Karpas-422 (cell line): ENCODE results near the gene TRIM71. TPM values are rescaled to one million over a fixed set of nuclear protein-coding genes. Genes with fewer than 3 reads are reported as not detected.

Experiments
- DNase-seq: peaks from one replicate; pipeline ENCODE4 v3.0.0-alpha.2; 2015
- H2AFZ ChIP-seq: fragments of 200-600 bp; sonication (generic); 2 replicates; pipeline ENCODE4 v1.6.1; 2014; ENCODE audit warnings: antibody characterized with exemption, low read length, mixed read lengths
- H3K27ac ChIP-seq: fragments of 200-600 bp; sonication (generic); 2 replicates; pipeline ENCODE4 v1.5.1; 2014; ENCODE audit warnings: mild to moderate bottlenecking, low read length, moderate library complexity
- H3K27me3 ChIP-seq: fragments of 200-600 bp; sonication (generic); 2 replicates; pipeline ENCODE4 v1.6.1; 2014; ENCODE audit warnings: low read length, mixed read lengths
- H3K36me3 ChIP-seq: fragments of 200-600 bp; sonication (generic); 2 replicates; pipeline ENCODE4 v1.6.1; 2014; ENCODE audit warnings: low read length, mixed read lengths; ENCODE audit not compliant: insufficient read depth
- H3K4me1 ChIP-seq: fragments of 200-600 bp; sonication (generic); 2 replicates; pipeline ENCODE4 v1.6.1; 2014; ENCODE audit warnings: mild to moderate bottlenecking, low read length, mixed read lengths
- H3K4me2 ChIP-seq: fragments of 200-600 bp; sonication (generic); 2 replicates; pipeline ENCODE4 v1.6.1; 2014; ENCODE audit warnings: low read length, low read depth, mild to moderate bottlenecking; ENCODE audit not compliant: poor library complexity, severe bottlenecking
- H3K4me3 ChIP-seq: fragments of 200-600 bp; sonication (generic); 2 replicates; pipeline ENCODE4 v1.5.1; 2014; ENCODE audit warnings: mild to moderate bottlenecking, antibody characterized with exemption, low read length, mixed read lengths
- H3K79me2 ChIP-seq: fragments of 200-600 bp; sonication (generic); 2 replicates; pipeline ENCODE4 v1.6.1; 2014; ENCODE audit warnings: mild to moderate bottlenecking, low read length, mixed read lengths
- H3K9ac ChIP-seq: fragments of 200-600 bp; sonication (generic); 2 replicates; pipeline ENCODE4 v1.6.0; 2014; ENCODE audit warnings: low read length
- H3K9me2 ChIP-seq: fragments of 200-600 bp; sonication (generic), shearing (Covaris generic); replicated peaks from 2 replicates; pipeline ENCODE4 v1.6.0; 2014; ENCODE audit warnings: mild to moderate bottlenecking, low read length, moderate library complexity; ENCODE audit not compliant: insufficient read depth
- H3K9me3 ChIP-seq: fragments of 300-700, 200-600 bp; sonication (generic); 2 replicates; pipeline ENCODE4 v1.6.1; 2014; ENCODE audit warnings: low read length, mixed read lengths
- H4K20me1 ChIP-seq: fragments of 200-600 bp; sonication (generic); 2 replicates; pipeline ENCODE4 v1.6.1; 2014; ENCODE audit warnings: mild to moderate bottlenecking, antibody characterized with exemption, low read length, low read depth; ENCODE audit not compliant: insufficient read depth
- total RNA-seq: library from RNA; depleted of rRNA; stranded (reverse); fragments of >200 nt; shearing (Covaris generic); gene quantifications from 2 replicates; pipeline ENCODE4 v1.2.3, GENCODE V29; 2014; ENCODE audit warnings: low replicate concordance

The TRIM71 gene
- total RNA-seq, 1 experiment from 2014 or later, result not detected

GRCh38 chr3:32877598-32877997 is 59.8 kb downstream of the TRIM71 start:
- H3K4me2 ChIP-seq, result no peak overlapping the region

GRCh38 chr3:32880225-32880624 is 62.4 kb downstream of the TRIM71 start:
- H3K36me3 ChIP-seq, result no peaks in the 10 kb centered on the region
- H3K4me2 ChIP-seq, result no peak overlapping the region
- no peaks in the 10 kb centered on the region for H3K9me2 ChIP-seq
- H3K4me3 ChIP-seq, result no peak overlapping the region
- no peak overlapping the region for H2AFZ ChIP-seq
- no peaks in the 10 kb centered on the region for H3K27me3 ChIP-seq
- no peak for DNase-seq
- H4K20me1 ChIP-seq, result no peaks in the 10 kb centered on the region
- no peak overlapping the region for H3K9ac ChIP-seq
- no peaks in the 10 kb centered on the region for H3K9me3 ChIP-seq
- H3K4me1 ChIP-seq, result no peaks in the 10 kb centered on the region
- H3K27ac ChIP-seq, result no peak overlapping the region
- no peaks in the 10 kb centered on the region for H3K79me2 ChIP-seq

More at GRCh38 chr3:32877598-32877997, 59.8 kb downstream of the TRIM71 start:
- no peaks in the 10 kb centered on the region for H3K4me1 ChIP-seq
- H3K9ac ChIP-seq, result no peak overlapping the region
- H3K36me3 ChIP-seq, result no peaks in the 10 kb centered on the region
- no peaks in the 10 kb centered on the region for H3K79me2 ChIP-seq
- no peak for DNase-seq
- no peak overlapping the region for H3K27ac ChIP-seq
- no peak overlapping the region for H2AFZ ChIP-seq
- no peak overlapping the region for H3K4me3 ChIP-seq
- no peaks in the 10 kb centered on the region for H4K20me1 ChIP-seq
- H3K9me3 ChIP-seq, result no peaks in the 10 kb centered on the region
- no peaks in the 10 kb centered on the region for H3K27me3 ChIP-seq
- H3K9me2 ChIP-seq, result no peaks in the 10 kb centered on the region

GRCh38 chr3:32881624-32882023 is 63.8 kb downstream of the TRIM71 start:
- H3K27ac ChIP-seq, result no peak overlapping the region
- H3K79me2 ChIP-seq, result no peaks in the 10 kb centered on the region
- H3K4me3 ChIP-seq, result no peak overlapping the region
- H3K4me1 ChIP-seq, result no peaks in the 10 kb centered on the region
- no peaks in the 10 kb centered on the region for H4K20me1 ChIP-seq
- DNase-seq, result no peak
- H3K9ac ChIP-seq, result no peak overlapping the region
- no peaks in the 10 kb centered on the region for H3K9me2 ChIP-seq
- no peaks in the 10 kb centered on the region for H3K36me3 ChIP-seq
- H3K4me2 ChIP-seq, result no peak overlapping the region
- H3K9me3 ChIP-seq, result no peaks in the 10 kb centered on the region
- no peaks in the 10 kb centered on the region for H3K27me3 ChIP-seq
- H2AFZ ChIP-seq, result no peak overlapping the region

GRCh38 chr3:32882189-32882588 is 64.4 kb downstream of the TRIM71 start:
- Histone ChIP-seq H3K9ac (no peak overlapping the region), H3K36me3 (no peaks in the 10 kb centered on the region), H3K79me2 (no peaks in the 10 kb centered on the region), H4K20me1 (no peaks in the 10 kb centered on the region), H3K27ac (no peak overlapping the region), H3K9me2 (no peaks in the 10 kb centered on the region), H3K9me3 (no peaks in the 10 kb centered on the region), H3K4me3 (no peak overlapping the region), H2AFZ (no peak overlapping the region), H3K27me3 (no peaks in the 10 kb centered on the region), H3K4me2 (no peak overlapping the region), H3K4me1 (no peaks in the 10 kb centered on the region)
- DNase-seq, result no peak

GRCh38 chr3:32882603-32883025 is 64.8 kb downstream of the TRIM71 start:
- no peak for DNase-seq
- no peaks in the 10 kb centered on the region for H3K4me1 ChIP-seq
- H2AFZ ChIP-seq, result no peak overlapping the region
- no peak overlapping the region for H3K9ac ChIP-seq
- no peaks in the 10 kb centered on the region for H3K27me3 ChIP-seq
- H3K36me3 ChIP-seq, result no peaks in the 10 kb centered on the region
- no peak overlapping the region for H3K4me3 ChIP-seq
- H3K79me2 ChIP-seq, result no peaks in the 10 kb centered on the region
- H3K9me3 ChIP-seq, result no peaks in the 10 kb centered on the region
- H3K27ac ChIP-seq, result no peak overlapping the region
- H3K4me2 ChIP-seq, result no peak overlapping the region
- no peaks in the 10 kb centered on the region for H4K20me1 ChIP-seq
- H3K9me2 ChIP-seq, result no peaks in the 10 kb centered on the region

- H3K4me1 ChIP-seq, result no peaks in the 10 kb centered on the region
- no peak for DNase-seq
- H3K36me3 ChIP-seq, result no peaks in the 10 kb centered on the region
- no peaks in the 10 kb centered on the region for H3K9me3 ChIP-seq
- no peak overlapping the region for H3K4me3 ChIP-seq
- no peaks in the 10 kb centered on the region for H3K27me3 ChIP-seq
- no peaks in the 10 kb centered on the region for H3K9me2 ChIP-seq
- no peak overlapping the region for H3K4me2 ChIP-seq
- H4K20me1 ChIP-seq, result no peaks in the 10 kb centered on the region
- H3K79me2 ChIP-seq, result no peaks in the 10 kb centered on the region
- H2AFZ ChIP-seq, result no peak overlapping the region
- H3K27ac ChIP-seq, result no peak overlapping the region
- H3K9ac ChIP-seq, result no peak overlapping the region
Measured at GRCh38 chr3:32883817-32884216, 66.0 kb downstream of the TRIM71 start.

GRCh38 chr3:32884591-32884990 is 66.8 kb downstream of the TRIM71 start:
- Histone ChIP-seq H3K4me3 (no peak overlapping the region), H3K9me3 (no peaks in the 10 kb centered on the region), H2AFZ (no peak overlapping the region), H3K4me1 (no peaks in the 10 kb centered on the region), H3K27ac (no peak overlapping the region), H3K79me2 (no peaks in the 10 kb centered on the region), H3K4me2 (no peak overlapping the region), H3K27me3 (no peaks in the 10 kb centered on the region), H4K20me1 (no peaks in the 10 kb centered on the region), H3K9me2 (no peaks in the 10 kb centered on the region), H3K36me3 (no peaks in the 10 kb centered on the region), H3K9ac (no peak overlapping the region)
- no peak for DNase-seq

- DNase-seq, result no peak
- H3K9me2 ChIP-seq, result no peaks in the 10 kb centered on the region
- H3K4me1 ChIP-seq, result no peaks in the 10 kb centered on the region
- no peaks in the 10 kb centered on the region for H4K20me1 ChIP-seq
- no peaks in the 10 kb centered on the region for H3K27me3 ChIP-seq
- no peak overlapping the region for H2AFZ ChIP-seq
- H3K4me3 ChIP-seq, result no peak overlapping the region
- no peak overlapping the region for H3K4me2 ChIP-seq
- no peaks in the 10 kb centered on the region for H3K36me3 ChIP-seq
- H3K9me3 ChIP-seq, result no peaks in the 10 kb centered on the region
- H3K9ac ChIP-seq, result no peak overlapping the region
- no peaks in the 10 kb centered on the region for H3K79me2 ChIP-seq
- no peak overlapping the region for H3K27ac ChIP-seq
Measured at GRCh38 chr3:32885283-32885901, 67.6 kb downstream of the TRIM71 start.
